Thyroid gland (tissue), 4 donors: ENCODE data around the gene B3GNT7. TPM values are rescaled to one million over a fixed set of nuclear protein-coding genes. Genes with fewer than 3 reads are reported as not detected.

Experiments used
- DNase-seq, 2 donors: peaks; one replicate each; pipeline ENCODE4 v3.0.0-alpha.2; 2019
- H3K27ac ChIP-seq, 3 donors: fragments of 200-600 bp; sonication (generic); 1 replicate in 2 of 3; 2 replicates in 1 of 3; pipeline ENCODE4 v1.5.1; 2016 to 2019; ENCODE audit warnings: mild to moderate bottlenecking in 1 of 3, moderate library complexity in 1 of 3
- H3K27me3 ChIP-seq: fragments of 200-600 bp; sonication (generic); one replicate; pipeline ENCODE4 v1.5.1; 2019
- H3K36me3 ChIP-seq, 2 donors: fragments of 200-600 bp; sonication (generic); one replicate each; pipeline ENCODE4 v1.5.1; 2016 to 2019
- H3K4me1 ChIP-seq, 2 donors: fragments of 200-600 bp; sonication (generic); one replicate each; pipeline ENCODE4 v1.5.1; 2017 to 2019
- H3K4me3 ChIP-seq, 3 donors: fragments of 200-600 bp; sonication (generic); replicated peaks in 1 of 3; 1 replicate in 2 of 3; 2 replicates in 1 of 3; pipeline ENCODE4 v1.5.1; 2016; ENCODE audit warnings: mild to moderate bottlenecking in 1 of 3
- H3K9me3 ChIP-seq: fragments of 200-600 bp; sonication (generic); one replicate; pipeline ENCODE4 v1.5.1; 2017
- CTCF ChIP-seq, 6 experiments: fragments of 200-600 bp in 3 of 6; fragments of 450-650 bp in 3 of 6; sonication (generic) in 3 of 6; IDR thresholded peaks; one replicate each; pipeline ENCODE4 v1.5.1; 2016 to 2019; ENCODE audit warnings: antibody characterized with exemption in 6 of 6, mild to moderate bottlenecking in 2 of 6, inconsistent platforms in 1 of 6, moderate library complexity in 1 of 6
- POLR2A ChIP-seq, 2 donors: fragments of 450-650 bp; IDR thresholded peaks; one replicate each; pipeline ENCODE4 v1.6.1; 2017; ENCODE audit warnings: antibody characterized with exemption in 2 of 2, mild to moderate bottlenecking in 2 of 2, moderate library complexity in 1 of 2
- WGBS, 2 donors: methylation state at CpG; one replicate each; pipeline ENCODE4 v1.1.5; 2017; 5-methylcytosine and 5-hydroxymethylcytosine counted together
- intact Hi-C: fragments of 100-400 bp; cut with DNase I; formaldehyde crosslinking; loops from one replicate; pipeline ENCODE4 v1.15.1; 2023
- total RNA-seq, 4 donors: library from RNA; depleted of rRNA; stranded (reverse); fragments of >200 nt; gene quantifications; one replicate each; pipeline ENCODE4 v1.2.3, GENCODE V29; 2016

Gene B3GNT7
- total RNA-seq, 4 donors from 2014 or later: 6.5 to 19.2 (median 7.8) TPM

GRCh38 chr2:231356466-231356844, 39.1 kb upstream of the B3GNT7 start:
- Histone ChIP-seq H3K4me1 (no peaks in the 10 kb centered on the region), H3K27ac (no peak overlapping the region), H3K36me3 (peaks cover 0 to 4% of the 10 kb centered on the region in 2 donors), H3K4me3 (no peak overlapping the region), H3K27me3 (no peaks in the 10 kb centered on the region), H3K9me3 (no peaks in the 10 kb centered on the region)
- WGBS, 2 donors: 84 to 92% methylated on average over 5 of the region's 5 CpGs
- intact Hi-C loops: no loop called here
- TF ChIP-seq CTCF (IDR thresholded peaks at IDR 0.05): no peak
- DNase-seq: no peak

- intact Hi-C loops: no loop called here
- no peak overlapping the region for H3K4me3 ChIP-seq
- no peak overlapping the region for H3K27ac ChIP-seq
- TF ChIP-seq POLR2A (IDR thresholded peaks at IDR 0.05) (no peak), CTCF (IDR thresholded peaks at IDR 0.05) (no peak)
- H3K4me1 ChIP-seq: no peaks in the 10 kb centered on the region
- no peaks in the 10 kb centered on the region for H3K9me3 ChIP-seq
- WGBS, 2 donors: 89 to 96% methylated on average over 4 to 6 of the region's 7 CpGs
- H3K36me3 ChIP-seq: peaks cover 0 to 4% of the 10 kb centered on the region in 2 donors
- no peaks in the 10 kb centered on the region for H3K27me3 ChIP-seq
- no peak for DNase-seq
These were observed 38.5 kb upstream of the B3GNT7 start for GRCh38 chr2:231357048-231357447.

DNA sequence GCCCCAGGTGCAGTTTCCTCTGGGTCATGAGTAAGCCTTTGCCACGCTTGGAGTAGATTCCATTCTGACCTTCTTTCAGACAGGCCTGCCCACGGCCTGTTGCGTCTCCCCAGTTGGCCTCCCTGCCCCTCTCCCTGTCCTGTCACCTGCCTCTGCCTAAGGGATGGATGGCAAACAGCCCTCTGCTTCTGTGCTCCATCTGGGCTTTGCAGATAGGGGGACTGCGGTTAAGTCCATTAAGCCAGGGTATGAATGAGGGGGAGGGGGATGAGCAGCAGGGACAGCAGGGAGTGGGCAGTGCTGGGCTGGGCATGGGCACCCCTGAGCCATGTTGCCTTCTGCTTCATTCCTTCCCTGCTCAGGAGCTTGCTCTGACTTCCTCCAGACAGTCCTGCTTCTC, 37.6 kb upstream of the B3GNT7 start:
- Histone ChIP-seq H3K4me1 (no peaks in the 10 kb centered on the region), H3K9me3 (no peaks in the 10 kb centered on the region), H3K27me3 (no peaks in the 10 kb centered on the region), H3K36me3 (peaks cover 0 to 4% of the 10 kb centered on the region in 2 donors), H3K4me3 (no peak overlapping the region), H3K27ac (no peak overlapping the region)
- WGBS, 2 donors: 91 to 94% methylated on average over 4 of the region's 4 CpGs
- TF ChIP-seq CTCF (IDR thresholded peaks at IDR 0.05) (no peak), POLR2A (IDR thresholded peaks at IDR 0.05) (no peak)
- intact Hi-C loops: no loop called here
- DNase-seq: no peak

GRCh38 chr2:231359441-231359840, 36.1 kb upstream of the B3GNT7 start:
- DNase-seq: no peak
- Histone ChIP-seq H3K27ac (no peak overlapping the region), H3K4me3 (no peak overlapping the region), H3K27me3 (no peaks in the 10 kb centered on the region), H3K36me3 (peaks cover 0 to 4% of the 10 kb centered on the region in 2 donors), H3K9me3 (no peaks in the 10 kb centered on the region), H3K4me1 (no peaks in the 10 kb centered on the region)
- intact Hi-C loops: no loop called here
- WGBS, 2 donors: 94 to 96% methylated on average over 10 of the region's 10 CpGs
- TF ChIP-seq CTCF (IDR thresholded peaks at IDR 0.05) (no peak), POLR2A (IDR thresholded peaks at IDR 0.05) (no peak)

DNA sequence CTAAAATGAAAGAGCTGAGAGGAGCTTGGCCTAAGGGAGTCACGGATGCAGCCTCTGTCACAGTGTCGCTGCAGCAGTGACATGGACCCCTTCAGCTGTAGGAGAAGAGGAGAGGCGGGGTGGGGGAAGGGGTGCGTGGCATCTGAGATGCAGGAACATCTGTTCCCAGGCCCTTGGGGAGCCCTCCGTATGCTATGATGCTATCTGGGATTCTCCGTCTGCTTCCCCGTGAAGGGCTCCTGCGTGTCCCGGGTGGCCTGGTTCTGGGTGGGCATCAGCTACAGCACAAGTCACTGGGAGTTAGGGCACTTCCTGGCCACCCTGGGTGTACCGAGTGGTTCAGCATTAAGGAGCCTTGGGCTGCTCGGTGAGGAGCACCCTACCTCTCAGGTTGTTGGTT, 35.6 kb upstream of the B3GNT7 start:
- Histone ChIP-seq H3K9me3 (no peaks in the 10 kb centered on the region), H3K4me3 (no peak overlapping the region), H3K36me3 (peaks cover 0 to 4% of the 10 kb centered on the region in 2 donors), H3K4me1 (no peaks in the 10 kb centered on the region), H3K27me3 (no peaks in the 10 kb centered on the region), H3K27ac (no peak overlapping the region)
- no peak for TF ChIP-seq POLR2A (IDR thresholded peaks at IDR 0.05)
- TF ChIP-seq CTCF (IDR thresholded peaks at IDR 0.05): no peak
- intact Hi-C loops: no loop called here
- WGBS, 2 donors: 87 to 99% methylated on average over 6 to 11 of the region's 11 CpGs
- no peak for DNase-seq
